Measurements from ENCODE around the gene TCP1.

Gene TCP1

GRCh38 chr6:159806021-159806458 lies 16.6 kb upstream of the TCP1 start:
- Histone ChIP-seq H3K36me3 (ENCODE audit: control insufficient read depth in 2 of 2, insufficient read depth in 1 of 2, low read length in 2 of 2) (no peaks in the 10 kb centered on the region), H3K27ac (ENCODE audit: extremely low read depth, low read depth, low read length) (no peak overlapping the region), H3K9me3 (ENCODE audit: control insufficient read depth, insufficient read depth, low read depth, low read length) (no peaks in the 10 kb centered on the region), H3K4me1 (ENCODE audit: control insufficient read depth, insufficient read depth, low read length) (peaks cover 4% of the 10 kb centered on the region), H3K4me3 (ENCODE audit: low read depth, low read length) (no peak overlapping the region)
- ChIA-PET POLR2A (interaction anchor here (1.2 to 5.7 kb wide), 2 partner anchors 15 to 22 kb away, joined by 3 to 47 read pairs; partner anchors contain the start of genes MRPL18 and TCP1), CTCF (interaction anchor here (0.9 to 1.2 kb wide), 2 partner anchors 35 to 47 kb away, joined by 3 read pairs; no protein-coding TSS in a partner anchor)
- TF ChIP-seq ELK4 (IDR thresholded peaks at IDR 0.05; ENCODE audit: borderline replicate concordance, low read depth, low read length) (no peak), ZNF677 (tag by site-specific recombination; IDR thresholded peaks at IDR 0.05) (no peak), ZNF18 (tag by site-specific recombination; IDR thresholded peaks at IDR 0.05) (no peak), ZNF704 (tag by site-specific recombination; IDR thresholded peaks at IDR 0.05) (no peak), ZBTB7A (tag by site-specific recombination; IDR thresholded peaks at IDR 0.05; ENCODE audit: low read depth) (no peak), ZNF701 (tag by site-specific recombination; IDR thresholded peaks at IDR 0.05) (no peak), ZNF654 (tag by site-specific recombination; IDR thresholded peaks at IDR 0.05; ENCODE audit: low read depth) (no peak), RBAK (tag by site-specific recombination; IDR thresholded peaks at IDR 0.05) (no peak)

DNA sequence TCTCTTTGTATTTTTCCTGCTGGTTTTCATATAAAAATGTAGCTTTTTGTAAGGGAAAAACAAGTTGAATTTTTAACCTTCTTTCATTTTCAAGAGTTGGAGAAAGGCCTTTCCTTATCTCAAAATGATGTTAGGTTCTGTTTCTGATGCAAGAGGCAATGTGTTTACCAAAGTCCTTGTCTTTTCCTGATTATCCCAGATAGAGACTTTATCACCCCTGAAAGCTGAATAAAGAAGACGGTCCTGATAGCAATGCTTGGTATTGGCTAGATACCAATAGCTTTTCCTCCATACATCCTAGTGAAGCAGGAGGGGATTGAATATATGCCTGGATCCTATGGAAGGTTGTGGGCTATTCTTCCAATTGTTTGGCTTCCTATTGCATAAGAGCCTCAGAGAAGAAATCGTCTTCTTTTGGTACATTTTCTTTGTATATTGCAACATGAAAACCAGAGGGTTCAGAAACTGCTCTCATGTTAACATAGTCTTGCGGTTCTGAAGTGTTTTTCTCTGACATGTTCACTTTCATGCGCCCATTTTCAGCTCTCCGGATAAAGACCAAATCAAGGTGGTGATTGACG lies 16.1 kb upstream of the TCP1 start:
- no peak for TF ChIP-seq SP7 (tag by site-specific recombination; IDR thresholded peaks at IDR 0.05)
- no peak for TF ChIP-seq AEBP2 (tag by site-specific recombination; IDR thresholded peaks at IDR 0.05; ENCODE audit: borderline replicate concordance)
- H3K9me3 ChIP-seq (ENCODE audit: control insufficient read depth, insufficient read depth, low read depth, low read length), result no peaks in the 10 kb centered on the region
- peaks cover 4% of the 10 kb centered on the region for H3K4me1 ChIP-seq (ENCODE audit: control insufficient read depth, insufficient read depth, low read length)
- ChIA-PET POLR2A (interaction anchor here (5.7 kb wide), 1 partner anchor 15 kb away, joined by 47 read pairs; the partner anchor contains the start of genes MRPL18 and TCP1), CTCF (interaction anchor here (0.6 to 1.2 kb wide), 2 partner anchors 35 to 47 kb away, joined by 3 read pairs; no protein-coding TSS in a partner anchor)
- no peak overlapping the region for H3K27ac ChIP-seq (ENCODE audit: extremely low read depth, low read depth, low read length)
- H3K36me3 ChIP-seq (ENCODE audit: control insufficient read depth in 2 of 2, insufficient read depth in 1 of 2, low read length in 2 of 2), result no peaks in the 10 kb centered on the region
- H3K4me3 ChIP-seq (ENCODE audit: low read depth, low read length), result no peak overlapping the region

GRCh38 chr6:159804504-159804903 lies 15.1 kb upstream of the TCP1 start:
- Histone ChIP-seq H3K36me3 (ENCODE audit: control insufficient read depth in 2 of 2, insufficient read depth in 1 of 2, low read length in 2 of 2) (peaks cover 0 to 4% of the 10 kb centered on the region in 2 experiments; a peak in 1 of 3 replicates), H3K9me3 (ENCODE audit: control insufficient read depth, insufficient read depth, low read depth, low read length) (no peaks in the 10 kb centered on the region), H3K27ac (ENCODE audit: extremely low read depth, low read depth, low read length) (no peak overlapping the region), H3K4me1 (ENCODE audit: control insufficient read depth, insufficient read depth, low read length) (peaks cover 4% of the 10 kb centered on the region), H3K4me3 (ENCODE audit: low read depth, low read length) (no peak overlapping the region)
- ChIA-PET CTCF (interaction anchor here (0.6 kb wide), 1 partner anchor 84 kb away, joined by 4 read pairs; no protein-coding TSS in a partner anchor), POLR2A (no interaction called here)
- no peak for TF ChIP-seq ELK4 (IDR thresholded peaks at IDR 0.05; ENCODE audit: borderline replicate concordance, low read depth, low read length)
- no peak for TF ChIP-seq ZNF221 (tag by site-specific recombination; IDR thresholded peaks at IDR 0.05; ENCODE audit: borderline replicate concordance)
- TF ChIP-seq HOXC10 (CRISPR knock-in tag; IDR thresholded peaks at IDR 0.05), result no peak
- TF ChIP-seq WT1 (tag by site-specific recombination; IDR thresholded peaks at IDR 0.05), result no peak
